Neural crest cell (in vitro differentiated cells): Measurements from ENCODE around the gene STK4. TPM values are rescaled to one million over a fixed set of nuclear protein-coding genes. Genes with fewer than 3 reads are reported as not detected.
A peak's percentile ranks its signal among the peaks of the same experiment; 100 is the strongest.

Experiments used
- DNase-seq: peaks from one replicate; pipeline ENCODE4 v3.0.0; 2021; ENCODE audit warnings: low read depth, mixed read lengths, low spot score
- H3K27ac Mint-ChIP-seq: one replicate; pipeline ENCODE4 v1.8.0; 2021; ENCODE audit warnings: mild to moderate bottlenecking, mixed read lengths; ENCODE audit not compliant: unreplicated experiment
- H3K27me3 Mint-ChIP-seq: 2 replicates; pipeline ENCODE4 v1.8.0; 2021; ENCODE audit warnings: low read depth, mild to moderate bottlenecking, mixed read lengths
- H3K36me3 Mint-ChIP-seq: 2 replicates; pipeline ENCODE4 v1.8.0; 2021; ENCODE audit warnings: low read depth, mild to moderate bottlenecking, mixed read lengths
- H3K4me1 Mint-ChIP-seq: 2 replicates; pipeline ENCODE4 v1.8.0; 2021; ENCODE audit warnings: mixed read lengths
- H3K4me3 Mint-ChIP-seq: one replicate; pipeline ENCODE4 v1.8.0; 2021; ENCODE audit warnings: mild to moderate bottlenecking, mixed read lengths
- H3K9me3 Mint-ChIP-seq: 2 replicates; pipeline ENCODE4 v1.8.0; 2021; ENCODE audit warnings: mixed read lengths
- CTCF ChIP-seq: fragments of 200-600 bp; sonication (generic); conservative IDR thresholded peaks from 2 replicates; pipeline ENCODE4 v1.5.0; 2021; ENCODE audit warnings: antibody characterized with exemption, mild to moderate bottlenecking
- total RNA-seq: library from RNA; stranded (reverse); gene quantifications from 2 replicates; pipeline ENCODE4 v1.2.1, GENCODE V29; 2021

The STK4 gene
- total RNA-seq, 1 donor from 2014 or later: 41.2 TPM

GRCh38 chr20:45070932-45071632 is 104.8 kb downstream of the STK4 start:
- H3K36me3 Mint-ChIP-seq: peaks cover 13% of the 10 kb centered on the region
- no peak overlapping the region for H3K4me3 Mint-ChIP-seq
- no peak for DNase-seq
- H3K27ac Mint-ChIP-seq: no peak overlapping the region
- TF ChIP-seq CTCF: no peak
- H3K9me3 Mint-ChIP-seq: no peaks in the 10 kb centered on the region
- no peaks in the 10 kb centered on the region for H3K4me1 Mint-ChIP-seq
- no peaks in the 10 kb centered on the region for H3K27me3 Mint-ChIP-seq

- H3K27me3 Mint-ChIP-seq: no peaks in the 10 kb centered on the region
- H3K4me3 Mint-ChIP-seq: no peak overlapping the region
- H3K27ac Mint-ChIP-seq: no peak overlapping the region
- TF ChIP-seq CTCF: no peak
- peaks cover 10% of the 10 kb centered on the region for H3K36me3 Mint-ChIP-seq
- H3K9me3 Mint-ChIP-seq: no peaks in the 10 kb centered on the region
- no peaks in the 10 kb centered on the region for H3K4me1 Mint-ChIP-seq
- no peak for DNase-seq
These were observed 105.8 kb downstream of the STK4 start for GRCh38 chr20:45072066-45072465.

GRCh38 chr20:45073221-45073620 is 106.9 kb downstream of the STK4 start:
- no peaks in the 10 kb centered on the region for H3K27me3 Mint-ChIP-seq
- no peak for TF ChIP-seq CTCF
- no peaks in the 10 kb centered on the region for H3K4me1 Mint-ChIP-seq
- H3K36me3 Mint-ChIP-seq: peaks cover 10% of the 10 kb centered on the region
- H3K4me3 Mint-ChIP-seq: no peak overlapping the region
- no peak overlapping the region for H3K27ac Mint-ChIP-seq
- no peaks in the 10 kb centered on the region for H3K9me3 Mint-ChIP-seq
- no peak for DNase-seq

- no peak for DNase-seq
- Mint-ChIP-seq H3K4me1 (no peaks in the 10 kb centered on the region), H3K27ac (no peak overlapping the region)
These were observed 111.2 kb downstream of the STK4 start for GRCh38 chr20:45077559-45077958.

GRCh38 chr20:45080867-45081624 is 114.7 kb downstream of the STK4 start:
- Mint-ChIP-seq H3K27ac (no peak overlapping the region), H3K9me3 (peaks cover 11% of the 10 kb centered on the region)
- DNase-seq: no peak

More at GRCh38 chr20:45077559-45077958, 111.2 kb downstream of the STK4 start:
- TF ChIP-seq CTCF: no peak
- no peaks in the 10 kb centered on the region for H3K27me3 Mint-ChIP-seq
- peaks cover 18% of the 10 kb centered on the region for H3K36me3 Mint-ChIP-seq
- H3K4me3 Mint-ChIP-seq: no peak overlapping the region
- peaks cover 4% of the 10 kb centered on the region for H3K9me3 Mint-ChIP-seq

More at GRCh38 chr20:45080867-45081624, 114.7 kb downstream of the STK4 start:
- Mint-ChIP-seq H3K27me3 (no peaks in the 10 kb centered on the region), H3K4me3 (no peak overlapping the region), H3K4me1 (no peaks in the 10 kb centered on the region), H3K36me3 (peaks cover 30% of the 10 kb centered on the region)
- peak; percentile 57 for TF ChIP-seq CTCF
